ENCODE measurements around the gene OGA. TPM values are rescaled to one million over a fixed set of nuclear protein-coding genes. Genes with fewer than 3 reads are reported as not detected.
A peak's percentile ranks its signal among the peaks of the same experiment; 100 is the strongest.

The OGA gene
- total and polyA plus RNA-seq, 10 donors: 65.7 to 234 (median 162) TPM

DNA sequence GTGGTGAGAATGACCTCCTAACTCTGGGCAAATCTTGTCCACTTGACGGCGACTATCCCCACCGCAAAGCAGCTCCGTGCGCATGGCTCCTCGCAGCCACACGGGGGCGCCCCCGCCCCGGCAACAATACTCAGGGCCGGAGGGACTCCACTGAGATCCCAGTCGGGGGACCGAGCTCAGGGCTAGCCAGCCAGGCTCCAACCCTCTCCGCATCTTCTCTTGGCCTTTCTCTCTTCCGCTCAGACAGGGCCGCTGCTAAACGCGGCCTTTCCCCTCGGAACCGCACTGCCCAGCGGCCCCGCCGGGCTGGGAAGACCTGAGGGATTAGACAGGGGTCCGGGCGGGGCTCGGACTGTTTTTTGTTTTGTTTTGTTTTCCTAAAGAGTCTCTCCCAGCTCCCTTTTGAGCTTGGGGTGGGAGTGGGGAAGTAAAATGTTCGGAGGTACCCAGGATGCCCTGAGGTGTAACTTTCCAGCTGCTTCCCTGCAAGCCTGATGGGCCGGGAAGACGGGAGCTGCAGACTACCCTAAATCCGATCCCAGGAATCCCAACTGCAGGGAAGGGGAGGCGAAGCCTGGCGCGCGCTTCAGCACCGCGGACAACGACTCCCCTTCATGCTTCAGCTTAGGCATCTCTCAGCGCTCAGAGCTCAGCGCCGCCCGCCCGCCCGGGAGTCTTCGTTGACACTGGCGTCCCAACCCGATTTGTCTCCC lies 22.7 kb upstream of the OGA start:
- H3K4me3 ChIP-seq: peak overlapping the region in 7 of 8 donors; percentile 36 to 71 (median 47)
- H3K4me1 ChIP-seq: peaks cover 26 to 92% (median 56%) of the 10 kb centered on the region in 6 donors

DNA sequence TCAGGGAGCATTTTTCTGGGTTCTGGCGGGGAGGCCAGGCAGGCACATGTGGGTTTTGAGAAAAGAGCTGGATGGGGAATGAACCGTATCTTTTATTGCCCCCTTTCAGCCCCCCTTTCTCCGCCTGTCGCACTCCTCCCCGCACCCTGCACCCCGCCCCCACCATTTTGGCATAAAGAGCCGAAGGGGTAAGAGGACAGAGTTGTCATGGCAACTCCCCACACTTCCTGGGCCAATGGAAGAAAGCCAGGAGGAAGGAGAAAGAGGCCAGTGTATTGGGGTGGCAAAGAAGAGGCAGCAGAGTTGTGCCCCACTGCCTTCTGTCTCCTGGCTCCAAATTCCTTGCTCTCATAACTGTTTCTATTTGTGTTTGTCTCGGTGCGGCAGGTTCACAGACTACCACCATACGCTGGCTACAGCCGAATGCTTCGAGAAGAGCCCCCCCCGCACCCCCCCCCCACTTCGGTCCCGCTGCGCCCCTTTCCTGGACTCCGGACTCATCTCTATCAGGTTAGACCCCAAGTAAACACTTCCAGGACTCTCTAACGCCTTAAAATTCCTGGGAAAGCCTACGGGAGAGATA lies 21.9 kb upstream of the OGA start:
- peaks cover 0 to 7% (median 0%) of the 10 kb centered on the region in 7 donors for H3K27me3 ChIP-seq (replicated peaks in 1 of 7)
- peak overlapping the region in 7 of 8 donors; percentile 31 to 71 (median 47) for H3K4me3 ChIP-seq
- 0 to 4% (median 3%) methylated on average over 19 of the region's 19 CpGs for WGBS, 5 donors
- TF ChIP-seq POLR2AphosphoS5 (IDR thresholded peaks at IDR 0.05): no peak
- no peak for TF ChIP-seq POLR2A (IDR thresholded peaks at IDR 0.05)
- TF ChIP-seq, protein P1, sequence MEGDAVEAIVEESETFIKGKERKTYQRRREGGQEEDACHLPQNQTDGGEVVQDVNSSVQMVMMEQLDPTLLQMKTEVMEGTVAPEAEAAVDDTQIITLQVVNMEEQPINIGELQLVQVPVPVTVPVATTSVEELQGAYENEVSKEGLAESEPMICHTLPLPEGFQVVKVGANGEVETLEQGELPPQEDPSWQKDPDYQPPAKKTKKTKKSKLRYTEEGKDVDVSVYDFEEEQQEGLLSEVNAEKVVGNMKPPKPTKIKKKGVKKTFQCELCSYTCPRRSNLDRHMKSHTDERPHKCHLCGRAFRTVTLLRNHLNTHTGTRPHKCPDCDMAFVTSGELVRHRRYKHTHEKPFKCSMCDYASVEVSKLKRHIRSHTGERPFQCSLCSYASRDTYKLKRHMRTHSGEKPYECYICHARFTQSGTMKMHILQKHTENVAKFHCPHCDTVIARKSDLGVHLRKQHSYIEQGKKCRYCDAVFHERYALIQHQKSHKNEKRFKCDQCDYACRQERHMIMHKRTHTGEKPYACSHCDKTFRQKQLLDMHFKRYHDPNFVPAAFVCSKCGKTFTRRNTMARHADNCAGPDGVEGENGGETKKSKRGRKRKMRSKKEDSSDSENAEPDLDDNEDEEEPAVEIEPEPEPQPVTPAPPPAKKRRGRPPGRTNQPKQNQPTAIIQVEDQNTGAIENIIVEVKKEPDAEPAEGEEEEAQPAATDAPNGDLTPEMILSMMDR (IDR thresholded peaks at IDR 0.05 in 8 of 11, conservative IDR thresholded peaks at IDR 0.05 in 3 of 11): no peak
- peak overlapping the region in 1 of 8 donors; percentile 21 for H3K27ac ChIP-seq
- H3K4me1 ChIP-seq: peaks cover 26 to 100% (median 64%) of the 10 kb centered on the region in 6 donors
- intact Hi-C loops (cut with DNase I; ENCODE audit: low total_unique reads): loop anchor here (5.0 kb wide), 2 partner anchors 172 to 232 kb away; no protein-coding TSS in a partner anchor
- DNase-seq: no peak
- peaks cover 0 to 3% (median under 1%) of the 10 kb centered on the region in 6 donors for H3K36me3 ChIP-seq
- H3K9me3 ChIP-seq: no peaks in the 10 kb centered on the region

More for the DNA sequence above, 22.7 kb upstream of the OGA start:
- Histone ChIP-seq H3K27ac (peak overlapping the region in 2 of 8 donors; percentile 3 to 22), H3K9me3 (no peaks in the 10 kb centered on the region), H3K36me3 (peaks cover 0 to 10% (median 6%) of the 10 kb centered on the region in 6 donors), H3K27me3 (replicated peaks in 1 of 7) (peaks cover 0 to 7% (median 0%) of the 10 kb centered on the region in 7 donors)
- TF ChIP-seq, protein P1 (IDR thresholded peaks at IDR 0.05 in 8 of 11, conservative IDR thresholded peaks at IDR 0.05 in 3 of 11): peak; percentile 88 to 98 (median 95)
- TF ChIP-seq POLR2A (IDR thresholded peaks at IDR 0.05) (no peak), POLR2AphosphoS5 (IDR thresholded peaks at IDR 0.05) (peak; percentile 45 to 83 (median 64))
- WGBS, 5 donors: 4 to 17% (median 4%) methylated on average over 35 to 46 of the region's 46 CpGs
- intact Hi-C loops (cut with DNase I; ENCODE audit: low total_unique reads): loop anchor here (5.0 kb wide), 2 partner anchors 171 to 231 kb away; no protein-coding TSS in a partner anchor
- DNase-seq: peak; percentile 96

DNA sequence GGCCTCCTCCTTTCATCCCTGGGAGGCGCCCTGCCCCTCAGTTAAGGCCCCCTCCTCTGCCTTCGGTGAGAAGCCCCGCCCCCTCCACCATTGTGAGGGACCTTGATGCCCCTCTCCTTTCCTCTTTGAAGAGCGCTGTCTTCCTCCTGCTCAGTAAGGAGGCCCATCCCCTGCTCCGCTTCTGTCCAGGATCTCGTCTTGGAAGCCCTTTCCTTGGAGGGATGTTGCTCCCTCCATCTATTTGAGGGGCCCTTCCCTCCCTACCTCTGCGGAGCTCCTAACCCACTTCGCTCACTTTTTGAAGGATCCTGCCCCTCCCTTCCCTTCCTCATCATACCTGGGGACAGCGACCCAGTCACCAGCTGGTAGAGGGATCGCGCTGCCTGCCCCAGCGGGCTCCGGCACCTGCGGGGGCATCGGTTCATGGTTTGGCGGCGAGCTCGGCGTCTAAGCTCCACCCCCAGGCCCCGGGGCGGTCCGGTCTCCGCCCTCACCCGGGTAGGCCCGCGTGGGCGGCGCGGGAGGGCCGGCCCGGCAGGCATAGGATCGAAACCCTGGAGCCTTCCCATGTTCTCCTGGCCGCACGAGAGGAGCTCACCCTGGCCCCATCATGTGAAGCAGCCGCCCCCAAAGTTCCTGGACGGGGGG lies 21.3 kb upstream of the OGA start:
- WGBS, 5 donors: 11 to 32% (median 13%) methylated on average over 15 to 36 of the region's 36 CpGs
- peaks cover 30 to 100% (median 68%) of the 10 kb centered on the region in 6 donors for H3K4me1 ChIP-seq
- intact Hi-C loops (cut with DNase I; ENCODE audit: low total_unique reads): loop anchor here (5.0 kb wide), 2 partner anchors 173 to 233 kb away; no protein-coding TSS in a partner anchor
- H3K9me3 ChIP-seq: no peaks in the 10 kb centered on the region
- H3K4me3 ChIP-seq: peak overlapping the region in 7 of 8 donors; percentile 31 to 71 (median 47)
- no peaks in the 10 kb centered on the region for H3K36me3 ChIP-seq
- no peak for TF ChIP-seq POLR2A (IDR thresholded peaks at IDR 0.05)
- peak in 2 of 3 donors; percentile 42 to 59 for TF ChIP-seq POLR2AphosphoS5 (IDR thresholded peaks at IDR 0.05)
- TF ChIP-seq, protein P1 (IDR thresholded peaks at IDR 0.05 in 8 of 11, conservative IDR thresholded peaks at IDR 0.05 in 3 of 11): no peak
- peaks cover 0 to 7% (median 0%) of the 10 kb centered on the region in 7 donors for H3K27me3 ChIP-seq (replicated peaks in 1 of 7)
- peak overlapping the region in 1 of 8 donors; percentile 21 for H3K27ac ChIP-seq
- peak; percentile 93 for DNase-seq
